AG20443 (cell line): Measurements from ENCODE around the gene TXLNA.

ENCODE experiments used
- DNase-seq: peaks from one replicate; pipeline ENCODE4 v3.0.0; 2012; ENCODE audit warnings: low spot score, mixed read lengths

The TXLNA gene

GRCh38 chr1:32215629-32216480 is 36.4 kb downstream of the TXLNA start:
- peak; percentile 85 for DNase-seq

GRCh38 chr1:32216566-32216965 is 37.1 kb downstream of the TXLNA start:
- DNase-seq = no peak

- DNase-seq = peak; percentile 44
These were observed 39.5 kb downstream of the TXLNA start for GRCh38 chr1:32219022-32219421.

- no peak for DNase-seq
These were observed 41.5 kb downstream of the TXLNA start for GRCh38 chr1:32220746-32221580.

GRCh38 chr1:32221581-32221979 is 42.1 kb downstream of the TXLNA start:
- no peak for DNase-seq

GRCh38 chr1:32221980-32222755 is 42.7 kb downstream of the TXLNA start, which contains the start of the genes EIF3I and TMEM234:
TSS of gene EIF3I (plus strand) at chr1:32222407. CDS start at chr1:32222442, 35 bp downstream.
TSS of gene TMEM234 (minus strand) at chr1:32222353. CDS start at chr1:32222322, 31 bp downstream.
- peak; percentile 95 for DNase-seq

GRCh38 chr1:32223683-32224082 is 44.2 kb downstream of the TXLNA start:
- DNase-seq = no peak

- no peak for DNase-seq
These were observed 44.8 kb downstream of the TXLNA start for GRCh38 chr1:32224285-32224684.

GRCh38 chr1:32228771-32229170 is 49.3 kb downstream of the TXLNA start:
- DNase-seq = no peak

- no peak for DNase-seq
These were observed 52.5 kb downstream of the TXLNA start for GRCh38 chr1:32231843-32232432.

GRCh38 chr1:32232558-32233304 is 53.3 kb downstream of the TXLNA start:
- DNase-seq = no peak

- no peak for DNase-seq
These were observed 55.3 kb downstream of the TXLNA start for GRCh38 chr1:32234792-32235191.

- no peak for DNase-seq
These were observed 59.9 kb downstream of the TXLNA start for GRCh38 chr1:32239337-32239736.

- no peak for DNase-seq
These were observed 60.3 kb downstream of the TXLNA start for GRCh38 chr1:32239790-32240139.

- DNase-seq = peak; percentile 66
These were observed 60.9 kb downstream of the TXLNA start for GRCh38 chr1:32240140-32240951.

- DNase-seq = peak; percentile 67
These were observed 61.7 kb downstream of the TXLNA start for GRCh38 chr1:32241001-32241763.

- DNase-seq = no peak
These were observed 62.9 kb downstream of the TXLNA start for GRCh38 chr1:32242341-32242851.

- peak; percentile 91 for DNase-seq
These were observed 67.4 kb downstream of the TXLNA start, which contains the start of gene FAM167B for GRCh38 chr1:32246888-32247273. TSS of gene FAM167B (plus strand) at chr1:32247222. CDS start at chr1:32247422, 200 bp downstream.

- DNase-seq = peak; percentile 10
These were observed 68.0 kb downstream of the TXLNA start for GRCh38 chr1:32247452-32247851.
